Measurements from ENCODE around the gene NIFK.
"Not testable (repeated sequence)": the region's sequence is repeated elsewhere in the genome, so short reads cannot be mapped to it uniquely, and the experiment has no call there.

The NIFK gene

GRCh38 chr2:121731366-121731765 lies 5.3 kb downstream of the NIFK start:
- ATAC-seq, result no peak

- ATAC-seq, result no peak
These were observed 8.7 kb downstream of the NIFK start for GRCh38 chr2:121727950-121728349.

- no peak for ATAC-seq
These were observed 9.3 kb downstream of the NIFK start for GRCh38 chr2:121727332-121727731.

- no peak for ATAC-seq
These were observed 13.4 kb downstream of the NIFK start for GRCh38 chr2:121723316-121723715.

GRCh38 chr2:121722479-121722878 lies 14.2 kb downstream of the NIFK start:
- ATAC-seq, result peak; percentile 92 to 93

GRCh38 chr2:121721926-121722325 lies 14.7 kb downstream of the NIFK start:
- peak; percentile 65 to 66 for ATAC-seq

- no peak for ATAC-seq
These were observed 19.1 kb downstream of the NIFK start for GRCh38 chr2:121717529-121717928.

GRCh38 chr2:121716126-121716525 lies 20.5 kb downstream of the NIFK start:
- ATAC-seq, result no peak

- ATAC-seq, result not testable (repeated sequence)
These were observed 25.2 kb downstream of the NIFK start for GRCh38 chr2:121711481-121711880.

GRCh38 chr2:121710470-121711170 lies 26.1 kb downstream of the NIFK start:
- ATAC-seq, result no peak

GRCh38 chr2:121709776-121710469 lies 26.8 kb downstream of the NIFK start:
- no peak for ATAC-seq

- ATAC-seq, result no peak
These were observed 28.7 kb downstream of the NIFK start for GRCh38 chr2:121707920-121708361.

GRCh38 chr2:121707344-121707919 lies 29.2 kb downstream of the NIFK start:
- ATAC-seq, result no peak

GRCh38 chr2:121705958-121706357 lies 30.7 kb downstream of the NIFK start:
- no peak for ATAC-seq

GRCh38 chr2:121705390-121705789 lies 31.3 kb downstream of the NIFK start:
- ATAC-seq, result no peak

- not testable (repeated sequence) for ATAC-seq
These were observed 34.9 kb downstream of the NIFK start for GRCh38 chr2:121701761-121702160.

- ATAC-seq, result peak; percentile 100
These were observed 37.0 kb downstream of the NIFK start for GRCh38 chr2:121699421-121700333.

GRCh38 chr2:121698318-121698930 lies 38.3 kb downstream of the NIFK start:
- ATAC-seq, result no peak

- no peak for ATAC-seq
These were observed 39.5 kb downstream of the NIFK start for GRCh38 chr2:121697108-121697631.

- ATAC-seq, result no peak
These were observed 40.2 kb downstream of the NIFK start for GRCh38 chr2:121696410-121696930.

GRCh38 chr2:121695171-121695451 lies 41.6 kb downstream of the NIFK start:
- no peak for ATAC-seq
